DOHH2 (cell line): ENCODE results near the gene CACNA1D.

Source experiments
- CTCF ChIP-seq: fragments of 200-600 bp; sonication (generic); IDR thresholded peaks from one replicate; pipeline ENCODE4 v1.5.1; 2014; ENCODE audit warnings: antibody characterized with exemption, mild to moderate bottlenecking, low read depth, low read length; ENCODE audit not compliant: poor library complexity, severe bottlenecking
- EZH2phosphoT487 ChIP-seq: fragments of 200-600 bp; sonication (generic); IDR thresholded peaks from 2 replicates; pipeline ENCODE4 v1.6.1; 2017; ENCODE audit warnings: borderline replicate concordance, mild to moderate bottlenecking, antibody characterized with exemption, low read length, moderate library complexity, mixed read lengths

GRCh38 chr3:53530205-53530604 lies 35.8 kb downstream of the CACNA1D start:
- TF ChIP-seq EZH2phosphoT487 (no peak), CTCF (no peak)
